HepG2 (cell line): ENCODE measurements around the gene CACNG5. TPM values are rescaled to one million over a fixed set of nuclear protein-coding genes. Genes with fewer than 3 reads are reported as not detected.

ENCODE experiments used
- ATAC-seq: fragments of 200-7000 bp; cut with Tn5 transposase; 3 replicates; pipeline ENCODE4 v1.9.1; 2020; ENCODE audit warnings: mild to moderate bottlenecking, moderate library complexity
- BruUV-seq: library from RNA; stranded (reverse); fragments of 400-500 nt; replicated peaks from 2 replicates; lab custom pipeline; 2021; lab: Mats Ljungman, UMichigan
- CTCF ChIA-PET: fragments of 300-600 bp; formaldehyde crosslinking; extraction: SDS; loops from one replicate; lab custom pipeline; 2021; ENCODE audit warnings: low total read pairs, inconsistent platforms, low intra/inter-chr PET ratio; lab: Yijun Ruan, JAX
- POLR2A ChIA-PET: fragments of 350-600 bp; sonication (Branson Sonifier 250); formaldehyde crosslinking; loops from one replicate; lab custom pipeline; 2020; ENCODE audit warnings: antibody characterized with exemption, inconsistent platforms; lab: Yijun Ruan, JAX
- DNase-seq: peaks from one replicate; pipeline ENCODE4 v3.0.0-alpha.2; 2015; ENCODE audit warnings: low spot score
- FAIRE-seq: peaks from 3 replicates; lab custom pipeline; 2011; peaks lifted over from hg19 to GRCh38; lab: Jason Lieb, UNC
- H2AFZ ChIP-seq: one replicate; pipeline ENCODE4 v1.6.1; 2011; ENCODE audit warnings: low read length, inconsistent platforms
- H3K27ac ChIP-seq: fragments of 300-600 bp; 3 replicates; pipeline ENCODE4 v1.8.0; 2011; ENCODE audit warnings: mixed run types, mild to moderate bottlenecking, mixed read lengths, low read length, inconsistent platforms; ENCODE audit not compliant: insufficient read depth; ENCODE audit errors: extremely low read length
- H3K27me3 ChIP-seq, 2 experiments: fragments of 200-600 bp in 1 of 2; 2 replicates in 1 of 2; 3 replicates in 1 of 2; pipeline versions ENCODE4 v1.6.0 to v1.8.0; 2011; ENCODE audit warnings: low read length in 2 of 2, mild to moderate bottlenecking in 2 of 2, moderate library complexity in 2 of 2, inconsistent platforms in 1 of 2; ENCODE audit not compliant: insufficient read depth in 2 of 2, control insufficient read depth in 1 of 2
- H3K36me3 ChIP-seq, 2 experiments: fragments of 200-600 bp in 1 of 2; replicated peaks in 1 of 2; 2 replicates in 1 of 2; 3 replicates in 1 of 2; pipeline versions ENCODE4 v1.5.1 to v1.8.0; 2011; ENCODE audit warnings: low read length in 2 of 2, inconsistent platforms in 1 of 2; ENCODE audit not compliant: insufficient read depth in 2 of 2, control insufficient read depth in 1 of 2
- H3K4me1 ChIP-seq: 2 replicates; pipeline ENCODE4 v1.5.1; 2012; ENCODE audit warnings: low read length, inconsistent platforms; ENCODE audit not compliant: insufficient read depth
- H3K4me2 ChIP-seq: 2 replicates; pipeline ENCODE4 v1.6.0; 2011; ENCODE audit warnings: low read depth, low read length, inconsistent platforms
- H3K4me3 ChIP-seq, 3 experiments: fragments of 200-600 bp in 1 of 3; sonication (generic), shearing (Covaris generic) in 1 of 3; replicated peaks in 1 of 3; 2 replicates each; pipeline ENCODE4 v1.5.1; 2011 to 2016; ENCODE audit warnings: low read length in 3 of 3, inconsistent platforms in 2 of 3, low read depth in 2 of 3, mild to moderate bottlenecking in 2 of 3, control low read depth in 1 of 3, mixed read lengths in 1 of 3; ENCODE audit not compliant: insufficient read depth in 1 of 3
- H3K79me2 ChIP-seq: one replicate; pipeline ENCODE4 v1.6.1; 2011; ENCODE audit warnings: low read length, inconsistent platforms; ENCODE audit not compliant: insufficient read depth
- H3K9ac ChIP-seq: 2 replicates; pipeline ENCODE4 v1.6.0; 2011; ENCODE audit warnings: mild to moderate bottlenecking, low read depth, low read length, inconsistent platforms; ENCODE audit not compliant: insufficient read depth
- H3K9me3 ChIP-seq: 2 replicates; pipeline ENCODE4 v1.5.1; 2012; ENCODE audit warnings: mild to moderate bottlenecking, low read length
- H4K20me1 ChIP-seq: 2 replicates; pipeline ENCODE4 v1.6.0; 2011; ENCODE audit warnings: inconsistent platforms, mild to moderate bottlenecking, low read length, moderate library complexity; ENCODE audit not compliant: insufficient read depth
- AFF4 ChIP-seq: sonication (generic); formaldehyde crosslinking; IDR thresholded peaks from 2 replicates; pipeline ENCODE4 v1.4.0; 2020; ENCODE audit warnings: missing genetic modification reagents
- HOXA3 ChIP-seq: sonication (generic); formaldehyde crosslinking; IDR thresholded peaks from 2 replicates; pipeline ENCODE4 v1.5.0; 2020; ENCODE audit warnings: missing genetic modification reagents
- KDM3A ChIP-seq: IDR thresholded peaks from 2 replicates; pipeline ENCODE4 v1.6.1; 2018; ENCODE audit warnings: low read depth, missing compliant biosample characterization
- KDM5A ChIP-seq: fragments of 200-600 bp; sonication (generic); IDR thresholded peaks from 2 replicates; pipeline ENCODE4 v1.7.0; 2018; ENCODE audit warnings: antibody characterized with exemption, mild to moderate bottlenecking, low read length, borderline replicate concordance
- MTA1 ChIP-seq: sonication (generic); formaldehyde crosslinking; IDR thresholded peaks from 2 replicates; pipeline ENCODE4 v1.4.0; 2020; ENCODE audit warnings: missing genetic modification reagents, mild to moderate bottlenecking, borderline replicate concordance
- ZNF280B ChIP-seq: sonication (generic); formaldehyde crosslinking; IDR thresholded peaks from 2 replicates; pipeline ENCODE4 v1.5.0; 2020; ENCODE audit warnings: missing genetic modification reagents, mild to moderate bottlenecking, borderline replicate concordance
- ZNF768 ChIP-seq: sonication (generic); formaldehyde crosslinking; IDR thresholded peaks from 2 replicates; pipeline ENCODE4 v1.4.0; 2020; ENCODE audit warnings: missing genetic modification reagents
- ZSCAN30 ChIP-seq: sonication (generic); formaldehyde crosslinking; IDR thresholded peaks from 2 replicates; pipeline ENCODE4 v1.5.0; 2020; ENCODE audit warnings: mild to moderate bottlenecking, missing genetic modification reagents
- WGBS: methylation state at CpG from one replicate; pipeline ENCODE4 v1.1.6; 2017; ENCODE audit warnings: low lambda C conversion rate; 5-methylcytosine and 5-hydroxymethylcytosine counted together
- in situ Hi-C: cut with HindIII; loops from 2 replicates; pipeline ENCODE4 v1.10.0; 2017; ENCODE audit warnings: low pct_unique_long_range_greater_than_20kb; ENCODE audit not compliant: extremely low pct_ligation_motif_present
- intact Hi-C: fragments of 100-400 bp; cut with micrococcal nuclease; formaldehyde crosslinking; loops from one replicate; pipeline ENCODE4 v1.10.0; 2022; ENCODE audit not compliant: unreplicated experiment
- microRNA counts: library from miRNA; unstranded; fragments of <30 nt; microRNA quantifications from one replicate; lab custom pipeline; 2015
- microRNA-seq: library from miRNA; unstranded; fragments of <30 nt; microRNA quantifications from one replicate; pipeline ENCODE4, GENCODE V29; 2020
- polyA plus RNA-seq, 8 experiments: library from polyadenylated mRNA; depleted of rRNA in 3 of 8; stranded (reverse) in 7 of 8; unstranded in 1 of 8; fragments of >200 nt; fragmentation: Illumina TruSeq in 4 of 8; extraction: Trizol in 4 of 8; gene quantifications; 2 replicates each; pipeline versions ENCODE4 v1.2.1 to v1.2.3, GENCODE V29; 2011 to 2016; ENCODE audit warnings: low read depth in 4 of 8, missing spikeins in 1 of 8, mixed read lengths in 1 of 8; ENCODE audit not compliant: insufficient read depth in 1 of 8
- small RNA-seq, 3 experiments: library from RNA; depleted of rRNA; stranded (forward); fragments of <200 nt; gene quantifications; one replicate each; pipeline ENCODE3, GENCODE V24; 2012; ENCODE audit warnings: low read depth in 2 of 3, low replicate concordance in 1 of 3; ENCODE audit not compliant: insufficient read length in 3 of 3, insufficient read depth in 2 of 3
- total RNA-seq, 5 experiments: library from RNA; depleted of rRNA; stranded (reverse); fragments of >200 nt; fragmentation: Illumina TruSeq; extraction: Trizol; gene quantifications; 2 replicates each; pipeline ENCODE4 v1.2.3, GENCODE V29; 2016; ENCODE audit warnings: low read depth in 1 of 5

Gene CACNG5
- total and polyA plus RNA-seq, 2 of the 13 experiments (the other 11 are each of a cell fraction or from before 2014, with no cell fraction given) = not detected

GRCh38 chr17:66932311-66932710 lies 97.4 kb downstream of the CACNG5 start (continued):
- no peak for TF ChIP-seq ZNF280B

GRCh38 chr17:66934040-66934439 lies 99.1 kb downstream of the CACNG5 start:
- no peaks in the 10 kb centered on the region for H3K4me1 ChIP-seq
- H3K36me3 ChIP-seq = no peaks in the 10 kb centered on the region
- POLR2A ChIA-PET = no interaction called here
- no peak overlapping the region for H2AFZ ChIP-seq
- DNase-seq (no peak), ATAC-seq (no peak), FAIRE-seq (no peak)
- H4K20me1 ChIP-seq = no peaks in the 10 kb centered on the region; the same call in 1 of the 2 replicates
- intact Hi-C loops (no loop called here), in situ Hi-C loops (no loop called here)
- H3K4me2 ChIP-seq = no peak overlapping the region
- 17% methylated on average over 2 of the region's 2 CpGs for WGBS
- TF ChIP-seq KDM5A (no peak), MTA1 (CRISPR knock-in tag) (no peak), AFF4 (CRISPR knock-in tag) (no peak), HOXA3 (CRISPR knock-in tag) (no peak), ZNF768 (CRISPR knock-in tag) (peak; percentile 88), KDM3A (no peak), ZSCAN30 (no peak)
- no TSS peak for BruUV-seq
- no peaks in the 10 kb centered on the region for H3K79me2 ChIP-seq
- peaks cover 8 to 19% of the 10 kb centered on the region in 2 experiments; a peak in 3 of 5 replicates for H3K27me3 ChIP-seq
- no peak overlapping the region for H3K27ac ChIP-seq
- no peak overlapping the region for H3K4me3 ChIP-seq
- CTCF ChIA-PET = no interaction called here
- no peaks in the 10 kb centered on the region for H3K9me3 ChIP-seq
- H3K9ac ChIP-seq = no peak overlapping the region

MicroRNAs within 50 kb of the gene (microRNA counts, 767-probe panel; counts per million panel counts)
- microRNA hsa-miR-634 (lab: Ali Mortazavi, UCI) = not detected

Small RNA genes within 50 kb of the gene (microRNA-seq; reads per million reads assigned to microRNA genes)
- gene MIR634 = not detected

Small RNA genes within 50 kb of the gene (small RNA-seq; reads per million reads assigned to genes)
- gene MIR634 (0 reads per million in 3 experiments), gene RNA5SP446 (0 reads per million in 3 experiments)

Other genes with a start within 250 kb of the CACNG5 start
- 0.09 and 0.11 TPM in 2 replicates for gene CACNG4, start 129.6 kb downstream of the CACNG5 start, total RNA-seq (2016; rRNA removed; fragmentation: Illumina TruSeq; extraction: Trizol)
- 0.09 and 0.17 TPM in 2 replicates for gene CACNG4, start 129.6 kb downstream of the CACNG5 start, polyA plus RNA-seq (2011; rRNA removed)
- gene CACNG1, start 209.4 kb downstream of the CACNG5 start, total RNA-seq (2016; rRNA removed; fragmentation: Illumina TruSeq; extraction: Trizol) = not detected in 2 replicates
- gene CACNG1, start 209.4 kb downstream of the CACNG5 start, polyA plus RNA-seq (2011; rRNA removed) = not detected in 2 replicates